ENCODE data around the gene PEMT.

Gene PEMT

DNA sequence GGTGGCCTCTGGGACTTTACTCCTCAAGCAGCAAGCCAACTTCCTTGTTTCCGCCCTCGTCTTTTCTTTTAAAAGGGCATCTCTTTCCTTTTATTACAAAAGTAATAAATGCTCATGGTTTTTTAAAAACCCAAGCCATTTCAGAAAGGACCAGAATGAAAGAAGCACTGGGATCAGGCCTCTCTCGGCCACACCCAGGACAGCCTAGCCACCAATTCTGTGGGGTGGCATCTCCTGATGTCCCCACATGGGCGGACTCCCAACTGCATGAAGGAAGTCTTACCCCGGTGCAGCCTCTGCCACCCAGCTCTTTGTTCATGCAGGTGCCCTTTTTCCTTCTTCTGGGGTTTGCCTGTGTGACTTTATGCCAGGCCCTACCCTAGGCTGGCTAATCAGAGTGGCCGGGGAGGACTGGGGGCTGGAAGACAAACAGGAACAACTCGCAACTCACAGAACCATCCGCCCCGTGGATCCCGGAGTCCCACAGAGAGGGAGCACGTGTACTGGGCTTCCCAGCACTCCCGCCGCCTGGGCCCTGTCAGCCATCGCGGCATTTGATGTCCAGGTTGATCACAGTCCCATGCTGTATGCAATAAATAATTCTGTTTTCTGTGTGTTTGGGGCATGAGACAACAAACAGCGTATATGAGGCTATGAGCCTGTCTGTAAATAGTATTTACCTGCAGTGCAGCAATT lies 92.8 kb downstream of the PEMT start:
- no peaks in the 10 kb centered on the region for H3K27me3 ChIP-seq (replicated peaks)
- TF ChIP-seq, protein P1, sequence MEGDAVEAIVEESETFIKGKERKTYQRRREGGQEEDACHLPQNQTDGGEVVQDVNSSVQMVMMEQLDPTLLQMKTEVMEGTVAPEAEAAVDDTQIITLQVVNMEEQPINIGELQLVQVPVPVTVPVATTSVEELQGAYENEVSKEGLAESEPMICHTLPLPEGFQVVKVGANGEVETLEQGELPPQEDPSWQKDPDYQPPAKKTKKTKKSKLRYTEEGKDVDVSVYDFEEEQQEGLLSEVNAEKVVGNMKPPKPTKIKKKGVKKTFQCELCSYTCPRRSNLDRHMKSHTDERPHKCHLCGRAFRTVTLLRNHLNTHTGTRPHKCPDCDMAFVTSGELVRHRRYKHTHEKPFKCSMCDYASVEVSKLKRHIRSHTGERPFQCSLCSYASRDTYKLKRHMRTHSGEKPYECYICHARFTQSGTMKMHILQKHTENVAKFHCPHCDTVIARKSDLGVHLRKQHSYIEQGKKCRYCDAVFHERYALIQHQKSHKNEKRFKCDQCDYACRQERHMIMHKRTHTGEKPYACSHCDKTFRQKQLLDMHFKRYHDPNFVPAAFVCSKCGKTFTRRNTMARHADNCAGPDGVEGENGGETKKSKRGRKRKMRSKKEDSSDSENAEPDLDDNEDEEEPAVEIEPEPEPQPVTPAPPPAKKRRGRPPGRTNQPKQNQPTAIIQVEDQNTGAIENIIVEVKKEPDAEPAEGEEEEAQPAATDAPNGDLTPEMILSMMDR (IDR thresholded peaks at IDR 0.05; ENCODE audit: low read depth, low read length, missing control alignments), result no peak
- H3K27ac ChIP-seq, result no peak overlapping the region
- no peak overlapping the region for H3K4me3 ChIP-seq (ENCODE audit: low read depth, low read length)
- no peaks in the 10 kb centered on the region for H3K36me3 ChIP-seq (replicated peaks)
- in situ Hi-C loops (cut with HindIII; ENCODE audit: low pct_ligation_motif_present, low sequenced_read_pairs), result no loop called here
- DNase-seq, result no peak

DNA sequence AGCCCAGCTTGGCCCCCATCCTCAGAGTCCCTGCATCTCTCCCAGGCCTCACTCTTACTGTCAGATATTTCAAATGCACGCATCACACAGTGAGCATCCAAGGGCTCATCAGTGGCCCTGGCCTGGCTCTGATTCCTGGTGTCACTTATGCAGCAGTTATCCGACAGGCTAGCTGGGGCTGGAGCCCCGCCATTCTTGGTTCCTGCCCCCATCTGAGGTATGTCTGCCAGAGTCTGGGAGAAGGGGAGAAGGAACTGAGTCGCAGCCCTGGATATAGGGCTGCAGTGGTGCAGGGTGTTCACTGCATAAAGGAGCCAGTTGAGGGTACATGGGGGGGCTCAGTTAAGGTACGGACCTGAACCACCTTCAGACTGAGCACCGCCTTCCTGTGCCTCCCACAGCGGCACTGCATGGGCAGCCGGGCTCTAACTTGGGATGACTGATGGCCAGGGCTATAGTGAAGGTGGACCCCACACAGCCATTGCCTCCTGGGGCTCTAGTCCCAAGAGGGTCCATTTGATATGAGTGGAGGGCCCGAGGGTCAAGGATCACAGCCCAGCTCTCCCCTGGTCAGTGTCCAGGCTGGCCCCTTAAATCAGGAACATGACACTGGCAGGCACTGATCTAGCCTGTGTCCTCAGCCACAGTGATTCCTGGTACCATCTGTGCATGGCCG lies 93.5 kb downstream of the PEMT start:
- H3K4me3 ChIP-seq (ENCODE audit: low read depth, low read length), result no peak overlapping the region
- no peaks in the 10 kb centered on the region for H3K27me3 ChIP-seq (replicated peaks)
- no peak overlapping the region for H3K27ac ChIP-seq
- H3K36me3 ChIP-seq (replicated peaks), result no peaks in the 10 kb centered on the region
- in situ Hi-C loops (cut with HindIII; ENCODE audit: low pct_ligation_motif_present, low sequenced_read_pairs), result no loop called here
- DNase-seq, result no peak
- TF ChIP-seq, protein P1 (IDR thresholded peaks at IDR 0.05; ENCODE audit: low read depth, low read length, missing control alignments), result no peak

DNA sequence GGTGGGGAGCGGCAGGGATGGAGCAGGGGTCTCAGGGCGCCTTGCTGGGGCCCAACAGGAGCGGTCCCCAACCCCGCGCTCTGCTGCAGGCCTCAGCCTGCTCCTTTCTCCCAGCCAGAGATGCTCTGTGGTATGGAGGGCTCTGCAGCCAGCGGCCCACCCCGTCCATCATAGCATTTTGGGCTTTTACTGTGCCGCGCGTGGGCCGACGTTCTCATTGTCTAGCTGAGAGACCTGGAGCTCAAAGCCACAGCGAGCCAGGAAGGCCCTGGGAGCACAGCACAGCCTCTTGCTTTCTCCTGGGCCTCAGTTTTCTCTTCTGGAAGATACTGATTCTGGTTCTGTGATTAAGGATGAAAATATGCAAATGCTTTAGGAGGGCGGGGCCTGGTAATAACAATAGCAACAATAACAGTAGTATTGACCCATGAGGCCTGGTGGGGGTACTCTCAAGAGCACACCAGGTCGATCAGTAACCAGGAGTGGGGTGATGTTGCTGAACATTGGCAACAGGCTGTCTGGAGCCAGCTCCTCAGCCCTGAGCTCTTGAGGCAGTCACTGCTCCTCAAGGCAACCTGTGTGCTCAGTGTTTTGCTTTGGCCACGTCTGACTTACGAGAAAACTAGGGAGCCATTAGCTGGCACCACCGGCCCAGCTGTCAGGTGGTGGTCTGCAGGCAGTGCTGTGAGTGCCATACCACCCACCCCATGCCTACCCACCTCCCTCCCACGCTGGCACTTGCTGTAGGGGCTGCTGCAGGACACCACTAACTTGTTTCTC lies 94.3 kb downstream of the PEMT start:
- Histone ChIP-seq H3K4me3 (ENCODE audit: low read depth, low read length) (no peak overlapping the region), H3K36me3 (replicated peaks) (no peaks in the 10 kb centered on the region), H3K27me3 (replicated peaks) (no peaks in the 10 kb centered on the region), H3K27ac (no peak overlapping the region)
- TF ChIP-seq, protein P1 (IDR thresholded peaks at IDR 0.05; ENCODE audit: low read depth, low read length, missing control alignments), result no peak
- in situ Hi-C loops (cut with HindIII; ENCODE audit: low pct_ligation_motif_present, low sequenced_read_pairs), result no loop called here
- DNase-seq, result no peak

DNA sequence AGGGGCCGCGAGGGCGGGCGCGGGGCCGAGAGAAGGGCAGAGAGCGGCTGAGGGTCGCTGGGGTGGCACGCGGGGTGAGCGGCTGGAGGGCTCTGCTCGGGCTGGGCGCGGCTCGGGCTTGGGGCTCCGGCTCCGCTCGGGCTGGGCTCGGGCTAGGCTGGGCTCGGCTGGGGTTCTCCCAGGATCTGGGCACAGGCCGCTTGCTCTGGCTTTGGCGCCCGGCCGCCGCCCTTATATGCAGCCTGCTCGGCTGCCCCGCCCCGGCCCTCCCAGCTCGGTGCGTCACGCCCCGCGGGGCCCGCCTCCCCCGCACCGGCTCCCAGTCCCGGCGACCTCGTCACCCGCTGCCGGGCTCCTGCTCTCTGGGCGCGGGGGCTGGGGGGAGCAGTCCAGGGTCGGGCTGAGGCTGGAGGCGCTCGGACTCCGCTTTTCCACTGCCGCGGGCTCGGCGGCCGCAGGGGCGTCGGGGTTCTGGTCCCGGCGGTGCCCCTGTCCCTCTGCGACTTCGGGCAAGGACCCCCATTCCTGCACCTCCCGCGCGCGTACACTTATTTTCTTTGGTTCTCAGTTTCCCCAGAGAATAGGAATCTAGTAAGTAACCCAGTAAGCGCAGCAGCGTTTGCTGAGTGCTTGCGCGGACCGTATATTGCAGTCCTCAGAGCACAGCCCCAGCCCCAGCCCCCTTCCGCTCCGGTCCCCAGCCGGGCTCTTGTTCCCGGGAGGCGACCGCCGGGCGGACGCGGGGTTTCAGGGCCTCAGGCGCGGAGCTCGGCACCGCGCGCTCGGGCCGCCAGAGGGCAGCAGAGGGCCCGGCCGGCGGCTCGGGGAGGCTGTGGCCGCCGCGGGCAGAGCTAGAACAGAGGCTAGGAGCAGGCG lies 95.1 kb downstream of the PEMT start, which contains the start of gene RASD1:
Gene RASD1, minus strand, starts transcription at position 207 of the 876 bp plus-strand sequence. CDS start 214 bp downstream, outside the sequence.
- no peak within 1 kb of the TSS for H3K27ac ChIP-seq
- TF ChIP-seq, protein P1 (IDR thresholded peaks at IDR 0.05; ENCODE audit: low read depth, low read length, missing control alignments), result peak; percentile 41
- no peaks in the 10 kb centered on the region for H3K27me3 ChIP-seq (replicated peaks)
- peak; percentile 66 for DNase-seq
- H3K36me3 ChIP-seq (replicated peaks), result no peaks in the 10 kb centered on the region
- peak within 1 kb of the TSS; percentile 58 for H3K4me3 ChIP-seq (ENCODE audit: low read depth, low read length)
- in situ Hi-C loops (cut with HindIII; ENCODE audit: low pct_ligation_motif_present, low sequenced_read_pairs), result no loop called here

DNA sequence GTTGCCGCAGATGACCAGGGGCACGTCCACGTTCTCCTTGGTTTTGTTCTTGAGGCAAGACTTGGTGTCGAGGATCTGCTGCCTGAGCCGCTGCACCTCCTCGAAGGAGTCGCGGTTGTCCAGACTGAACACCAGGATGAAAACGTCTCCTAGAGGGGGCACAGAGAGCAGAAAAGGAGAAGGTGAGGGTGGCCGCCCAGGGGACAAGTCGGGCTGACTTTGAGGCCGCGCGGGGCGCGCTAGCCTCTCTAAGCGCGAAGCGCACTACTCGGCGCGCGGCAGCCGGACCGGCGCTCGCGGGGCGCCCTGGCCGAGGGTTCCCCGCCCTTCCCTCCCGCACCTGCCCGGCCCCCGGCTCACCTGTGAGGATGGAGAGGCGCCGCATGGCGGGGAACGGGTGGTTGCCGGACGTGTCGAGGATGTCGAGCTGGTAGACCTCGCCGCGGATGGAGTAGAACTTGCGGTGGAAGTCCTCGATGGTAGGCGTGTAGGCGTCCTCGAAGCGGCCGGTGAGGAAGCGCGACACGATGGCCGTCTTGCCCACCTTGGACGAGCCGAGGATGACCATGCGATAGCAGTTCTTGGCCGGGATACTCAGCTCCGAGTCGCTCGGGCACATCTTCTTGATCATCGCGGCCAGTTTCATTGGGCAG lies 95.8 kb downstream of the PEMT start:
- DNase-seq, result peak; percentile 5
- TF ChIP-seq, protein P1 (IDR thresholded peaks at IDR 0.05; ENCODE audit: low read depth, low read length, missing control alignments), result peak; percentile 0
- Histone ChIP-seq H3K27ac (no peak overlapping the region), H3K4me3 (ENCODE audit: low read depth, low read length) (peak overlapping the region; percentile 45), H3K27me3 (replicated peaks) (no peaks in the 10 kb centered on the region), H3K36me3 (replicated peaks) (no peaks in the 10 kb centered on the region)
- in situ Hi-C loops (cut with HindIII; ENCODE audit: low pct_ligation_motif_present, low sequenced_read_pairs), result no loop called here
